ENCODE results near the gene R3HCC1L.
"Not testable (repeated sequence)": the region's sequence is repeated elsewhere in the genome, so short reads cannot be mapped to it uniquely, and the experiment has no call there.

The R3HCC1L gene

DNA sequence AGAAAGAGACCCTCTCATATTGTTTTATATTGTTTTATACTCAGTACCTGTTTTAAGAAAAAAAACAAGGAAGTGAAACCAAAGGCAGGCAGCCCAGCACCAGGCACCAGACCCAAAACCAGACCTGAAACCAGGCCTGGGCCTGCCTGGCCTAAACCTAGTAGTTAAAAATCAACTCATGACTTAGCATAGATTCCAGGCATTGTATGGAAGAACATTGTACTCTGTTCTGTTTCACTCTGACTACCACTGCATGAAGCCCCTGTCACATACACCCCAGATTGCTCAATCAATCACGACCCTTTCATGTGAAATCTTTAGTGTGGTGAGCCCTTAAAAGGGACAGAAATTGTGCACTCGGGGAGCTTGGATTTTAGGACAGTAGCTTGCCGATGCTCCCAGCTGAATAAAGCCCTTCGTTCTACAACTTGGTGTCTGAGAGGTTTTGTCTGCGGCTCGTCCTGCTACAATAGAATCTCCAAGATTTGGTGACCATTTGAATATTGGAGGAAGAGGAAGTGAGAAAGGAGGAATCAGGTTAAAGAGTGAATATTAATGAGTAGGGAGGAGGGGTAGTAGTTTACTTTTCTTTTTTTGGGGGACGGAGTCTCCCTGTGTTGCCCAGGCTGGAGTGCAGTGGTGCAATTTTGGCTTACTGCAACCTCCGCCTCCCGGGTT is 1.2 kb upstream of the R3HCC1L start:
- DNase-seq = not testable (repeated sequence)

DNA sequence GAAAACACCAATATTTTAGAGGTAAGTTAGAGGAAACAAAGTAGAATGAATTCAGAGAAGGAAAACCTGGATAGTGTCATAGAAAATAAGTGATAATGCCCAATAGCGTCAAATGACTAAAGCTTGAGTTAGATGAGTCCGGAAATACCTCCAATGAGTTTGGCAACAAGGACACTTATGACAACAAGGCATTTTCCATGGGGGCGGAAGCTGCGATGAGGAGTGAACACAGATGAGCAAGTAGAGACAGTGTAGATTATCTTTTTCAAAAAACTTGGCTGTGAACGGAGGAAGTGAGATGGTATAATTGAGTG is 383 bp upstream of the R3HCC1L start:
- no peak for DNase-seq

DNA sequence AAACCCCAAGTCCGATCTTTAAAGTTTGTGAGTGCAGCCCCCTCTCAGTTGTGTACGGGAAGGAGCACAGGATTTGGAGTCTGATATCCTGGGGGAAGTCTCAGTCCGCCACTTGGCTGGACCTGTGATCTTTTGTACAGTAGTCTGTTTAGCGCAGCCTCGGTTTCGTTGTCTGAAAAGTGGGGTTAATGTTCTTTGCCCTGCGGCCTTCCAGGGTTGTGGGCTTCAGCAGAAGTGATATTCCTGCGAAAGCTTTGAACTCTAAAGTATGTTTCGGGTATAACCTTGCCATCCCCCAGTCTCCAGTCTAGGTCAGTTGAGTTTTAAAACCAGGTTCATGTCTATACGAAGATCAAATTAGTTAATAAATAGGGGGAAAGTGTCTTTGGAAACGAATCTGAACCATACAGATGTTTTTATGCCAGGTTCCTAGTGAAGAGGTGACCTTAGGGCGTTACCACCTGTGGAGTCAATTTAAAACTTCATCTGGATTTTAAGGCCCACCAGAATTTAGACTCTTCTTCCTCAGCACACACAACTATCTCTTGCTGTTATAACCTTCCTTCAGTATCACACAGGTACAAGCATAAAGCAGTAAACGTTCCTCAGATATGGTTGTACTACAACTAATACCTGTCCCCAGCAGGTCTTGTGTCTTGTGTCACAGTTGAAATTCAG is 904 bp downstream of the R3HCC1L start:
- no peak for DNase-seq

DNA sequence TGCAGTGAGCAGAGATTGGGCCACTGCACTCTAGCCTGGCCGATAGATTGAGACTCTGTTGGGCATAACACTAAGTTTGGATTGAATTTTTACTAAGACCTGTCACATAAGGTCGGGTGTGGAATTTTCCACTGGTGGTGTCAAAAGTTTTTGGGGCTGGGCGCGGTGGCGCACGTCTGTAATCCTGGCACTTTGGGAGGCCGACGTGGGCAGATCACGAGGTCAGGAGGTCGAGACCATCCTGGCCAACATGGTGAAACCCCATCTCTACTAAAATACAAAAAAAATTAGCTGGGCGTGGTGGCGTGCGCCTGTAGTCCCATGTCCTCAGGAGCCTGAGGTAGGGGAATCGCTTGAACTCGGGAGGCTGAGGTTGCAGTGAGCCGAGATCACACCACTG is 2.3 kb downstream of the R3HCC1L start:
- DNase-seq = not testable (repeated sequence)

DNA sequence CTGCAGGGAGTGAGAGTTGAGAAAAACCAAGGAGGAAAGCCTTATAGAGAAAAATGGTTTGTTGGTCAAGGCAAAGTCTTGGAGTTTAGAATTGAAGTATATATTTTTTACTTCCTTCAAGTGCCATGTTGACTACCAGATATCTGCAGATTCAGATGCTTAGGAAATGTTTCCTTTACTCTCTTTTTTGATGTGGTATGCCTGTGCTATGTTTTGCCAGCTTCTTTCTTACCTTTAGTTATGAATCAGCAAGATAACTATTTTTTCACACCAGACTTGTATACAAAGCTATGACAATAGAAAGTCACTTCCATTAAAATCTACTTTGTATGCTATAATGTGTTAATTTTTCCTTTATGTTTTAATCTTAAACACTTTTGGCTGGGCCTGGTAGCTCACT is 3.6 kb downstream of the R3HCC1L start:
- DNase-seq = no peak

DNA sequence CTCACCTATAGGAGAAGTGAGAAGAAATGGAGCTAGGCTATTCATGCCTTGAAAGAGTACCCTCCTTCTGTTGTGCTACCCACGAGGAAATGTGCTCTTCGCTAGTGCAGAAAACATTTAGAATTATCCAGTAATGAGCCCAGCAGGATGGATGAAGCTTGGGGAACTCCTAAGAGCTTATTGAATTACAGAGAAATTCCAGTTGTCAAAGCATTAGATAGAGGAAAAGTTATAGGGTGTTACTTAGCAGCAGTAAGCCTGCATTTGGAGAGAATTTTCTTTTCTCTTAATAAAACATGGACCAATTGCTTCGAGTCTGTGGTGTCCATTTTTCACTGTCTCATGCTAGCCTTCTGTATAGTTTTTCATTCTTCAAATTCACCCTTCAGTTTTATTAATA is 5.0 kb downstream of the R3HCC1L start:
- no peak for DNase-seq

DNA sequence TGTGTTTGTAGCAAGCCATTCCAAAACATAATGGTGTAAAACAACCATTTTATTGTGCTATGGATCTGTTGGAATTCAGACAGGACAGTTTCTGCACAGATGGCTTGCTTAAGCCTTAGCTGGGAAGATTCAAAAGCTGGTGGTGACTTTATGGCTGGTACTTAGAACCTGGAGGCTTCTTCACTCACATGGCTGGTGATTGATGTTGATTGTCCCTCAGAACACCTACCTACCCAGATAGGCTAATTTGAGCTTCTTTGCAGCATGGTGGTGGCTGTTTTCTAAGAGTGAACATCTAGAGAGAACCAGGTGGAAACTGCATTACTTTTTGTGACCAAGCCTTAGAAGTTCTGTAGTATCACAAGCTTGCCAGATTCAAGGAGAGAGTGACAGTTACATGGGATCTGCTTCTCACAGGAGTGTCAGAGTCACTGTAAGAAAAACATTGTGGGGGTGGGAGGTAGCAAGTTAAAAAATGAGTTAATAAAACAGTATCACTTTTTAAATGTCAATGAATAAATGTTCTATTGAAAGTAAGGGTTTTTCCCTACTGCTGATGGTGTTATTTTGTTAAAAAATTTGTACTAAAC is 7.1 kb downstream of the R3HCC1L start:
- no peak for DNase-seq

DNA sequence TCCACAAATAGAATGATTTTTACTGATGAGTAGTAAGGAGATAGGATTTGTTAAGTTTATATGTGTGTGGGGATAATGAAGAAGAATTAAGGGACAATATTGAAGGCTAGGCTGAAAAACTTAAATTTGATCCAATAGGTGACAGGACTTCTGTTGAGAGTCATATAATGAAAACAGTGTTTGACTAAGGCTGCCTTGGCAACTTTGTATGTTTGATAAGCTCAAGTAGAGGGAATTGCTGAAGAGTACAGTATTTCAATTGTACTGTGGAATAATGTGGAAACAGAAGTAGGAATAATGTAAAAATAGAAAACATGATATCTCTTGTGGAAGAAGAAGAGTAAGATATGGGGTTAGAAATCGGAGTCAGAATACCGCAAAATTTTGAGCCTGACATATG is 10.5 kb downstream of the R3HCC1L start:
- DNase-seq = no peak

DNA sequence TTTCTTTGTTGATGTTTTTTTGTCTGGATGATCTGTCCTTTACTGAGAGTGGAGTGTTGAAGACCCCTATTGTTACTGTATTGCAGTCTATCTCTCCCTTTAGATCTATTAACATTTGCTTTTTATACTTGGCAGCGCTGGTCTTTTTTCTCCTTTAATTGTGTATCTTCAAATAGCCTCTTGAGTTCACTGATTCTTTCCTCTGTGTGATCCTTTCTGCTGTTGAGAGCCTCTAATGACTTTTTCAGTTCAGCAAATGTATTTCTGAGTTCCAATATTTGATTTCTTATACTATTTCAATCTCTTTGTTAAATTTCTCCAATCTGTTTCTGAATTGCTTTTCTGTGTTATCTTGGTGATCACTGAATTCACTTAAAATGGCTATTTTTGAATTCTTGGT is 15.4 kb downstream of the R3HCC1L start:
- DNase-seq = no peak

DNA sequence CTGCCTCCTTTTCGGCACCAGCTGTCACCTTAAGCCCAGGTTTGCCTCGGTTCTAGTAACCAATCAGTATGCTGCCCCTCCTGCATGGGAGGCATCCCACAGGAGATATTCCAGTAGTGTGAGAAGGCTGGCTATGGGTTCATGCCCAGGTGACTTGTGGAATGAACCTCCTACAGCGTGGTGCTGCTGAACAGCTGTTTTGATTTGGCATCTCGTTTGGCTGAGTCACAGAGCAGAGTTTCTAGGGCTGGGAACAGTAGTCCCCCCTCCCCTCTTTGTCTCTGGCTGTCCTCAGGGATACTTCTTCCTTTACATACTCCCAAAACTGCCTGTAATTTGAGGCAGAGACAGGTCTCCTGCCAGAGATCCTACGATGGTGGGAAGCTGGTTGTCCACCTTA is 16.1 kb downstream of the R3HCC1L start:
- no peak for DNase-seq

DNA sequence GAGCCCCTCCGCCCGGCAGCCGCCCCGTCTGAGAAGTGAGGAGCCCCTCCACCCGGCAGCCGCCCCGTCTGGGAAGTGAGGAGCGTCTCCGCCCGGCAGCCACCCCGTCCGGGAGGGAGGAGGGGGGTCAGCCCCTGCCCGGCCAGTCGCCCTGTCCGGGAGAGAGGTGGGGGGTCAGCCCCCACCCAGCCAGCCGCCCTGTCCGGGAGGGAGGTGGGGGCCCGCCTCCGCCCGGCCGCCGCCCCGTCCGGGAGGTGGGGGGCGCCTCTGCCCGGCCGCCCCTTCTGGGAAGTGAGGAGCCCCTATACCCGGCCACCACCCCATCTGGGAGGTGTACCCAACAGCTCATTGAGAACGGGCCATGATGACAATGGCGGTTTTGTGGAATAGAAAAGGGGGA is 18.3 kb downstream of the R3HCC1L start:
- DNase-seq = not testable (repeated sequence)

DNA sequence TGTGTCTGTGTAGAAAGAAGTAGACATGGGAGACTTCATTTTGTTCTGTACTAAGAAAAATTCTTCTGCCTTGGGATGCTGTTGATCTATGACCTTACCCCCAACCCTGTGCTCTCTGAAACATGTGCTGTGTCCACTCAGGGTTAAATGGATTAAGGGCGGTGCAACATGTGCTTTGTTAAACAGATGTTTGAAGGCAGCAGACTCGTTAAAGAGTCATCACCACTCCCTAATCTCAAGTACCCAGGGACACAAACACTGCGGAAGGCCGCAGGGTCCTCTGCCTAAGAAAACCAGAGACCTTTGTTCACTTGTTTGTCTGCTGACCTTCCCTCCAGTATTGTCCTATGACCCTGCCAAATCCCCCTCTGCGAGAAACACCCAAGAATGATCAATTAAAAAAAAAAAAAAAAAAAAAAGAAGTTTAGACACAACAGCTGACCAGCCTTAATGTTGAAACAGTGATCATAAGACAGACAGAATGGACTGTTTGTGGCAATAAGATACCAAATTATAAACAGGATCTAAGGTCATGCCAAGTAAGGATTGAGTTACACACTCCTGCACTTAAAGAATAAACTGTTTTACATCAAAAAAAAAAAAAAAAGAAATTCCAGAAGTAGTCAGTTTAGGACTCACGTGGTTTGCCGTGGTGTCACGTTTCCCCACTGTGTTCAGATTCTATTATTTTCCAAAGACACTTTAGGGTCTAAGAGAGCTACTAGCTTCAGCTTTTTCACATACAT is 18.9 kb downstream of the R3HCC1L start:
- DNase-seq = not testable (repeated sequence)

DNA sequence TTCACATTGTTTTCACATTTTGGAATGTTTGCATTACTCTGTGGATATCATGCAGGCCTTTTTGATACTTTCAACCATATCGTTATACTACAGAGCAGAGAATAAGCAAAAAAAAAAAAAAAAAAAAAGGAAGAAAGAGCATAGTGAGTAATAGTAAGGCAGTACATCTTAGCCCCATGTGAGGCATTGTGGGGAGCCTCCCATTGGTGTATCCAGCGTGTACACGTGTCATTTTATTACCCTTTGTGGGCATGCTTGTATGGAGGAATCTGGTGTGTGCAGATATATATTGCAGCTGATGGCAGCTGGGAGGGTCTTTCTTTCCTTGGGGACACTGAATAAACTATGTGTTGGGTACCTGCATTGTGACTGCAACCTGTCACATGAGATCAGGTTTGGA is 19.6 kb downstream of the R3HCC1L start:
- no peak for DNase-seq

DNA sequence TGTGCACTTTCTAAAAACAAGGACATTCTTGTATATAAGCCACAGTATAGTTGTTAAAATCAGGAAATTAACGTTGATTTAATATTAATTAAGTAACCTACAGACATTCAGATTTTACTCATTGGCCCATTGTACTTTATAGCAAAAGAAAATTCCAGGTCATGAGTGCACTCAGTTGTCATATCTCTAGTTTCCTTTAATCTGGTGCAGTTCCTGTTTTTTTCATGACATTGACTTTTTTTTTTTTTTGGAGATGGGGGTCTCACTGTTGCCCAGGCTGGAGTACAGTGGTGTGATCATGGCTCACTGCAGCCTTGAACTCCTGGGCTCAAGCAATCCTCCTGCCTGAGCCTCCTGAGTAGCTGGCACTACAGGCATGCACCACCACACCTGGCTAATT is 24.1 kb downstream of the R3HCC1L start:
- DNase-seq = no peak

DNA sequence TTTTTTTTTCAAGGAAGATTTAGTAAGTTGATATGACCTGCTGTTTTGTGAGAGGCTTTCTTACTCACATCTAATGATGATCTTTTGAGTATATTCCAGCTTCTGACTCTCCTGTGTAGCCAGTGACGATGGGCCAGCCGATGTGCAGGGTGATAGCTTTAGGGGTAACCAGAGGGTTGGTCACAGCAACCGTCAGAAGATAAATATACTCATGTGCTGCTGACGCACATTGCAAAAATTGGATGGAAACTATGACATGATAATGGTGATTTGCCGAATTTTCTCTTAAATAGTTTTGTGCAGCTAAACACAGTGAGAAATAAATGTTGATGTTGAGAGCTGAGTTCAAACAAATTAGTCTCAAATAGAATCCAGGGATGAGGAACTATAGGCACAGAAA is 29.5 kb downstream of the R3HCC1L start:
- DNase-seq = no peak

DNA sequence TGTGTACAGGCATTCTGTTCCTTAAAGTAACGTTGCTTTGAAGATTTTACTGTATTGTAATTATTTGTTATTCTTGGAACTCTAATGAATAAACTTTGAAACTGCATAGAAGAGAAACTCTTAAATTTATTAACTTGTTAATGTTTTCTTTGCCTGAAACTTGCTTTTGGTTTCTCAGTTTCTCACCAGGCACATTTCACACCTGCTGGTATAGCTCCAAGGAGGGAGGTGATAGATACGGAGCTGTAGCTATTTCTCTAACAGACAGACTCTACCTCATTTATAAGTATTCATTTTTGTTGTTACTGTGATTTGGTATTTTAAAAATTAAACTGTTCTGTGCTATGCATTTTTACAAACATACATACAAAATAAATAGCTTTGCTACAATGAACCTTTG is 32.7 kb downstream of the R3HCC1L start:
- no peak for DNase-seq

DNA sequence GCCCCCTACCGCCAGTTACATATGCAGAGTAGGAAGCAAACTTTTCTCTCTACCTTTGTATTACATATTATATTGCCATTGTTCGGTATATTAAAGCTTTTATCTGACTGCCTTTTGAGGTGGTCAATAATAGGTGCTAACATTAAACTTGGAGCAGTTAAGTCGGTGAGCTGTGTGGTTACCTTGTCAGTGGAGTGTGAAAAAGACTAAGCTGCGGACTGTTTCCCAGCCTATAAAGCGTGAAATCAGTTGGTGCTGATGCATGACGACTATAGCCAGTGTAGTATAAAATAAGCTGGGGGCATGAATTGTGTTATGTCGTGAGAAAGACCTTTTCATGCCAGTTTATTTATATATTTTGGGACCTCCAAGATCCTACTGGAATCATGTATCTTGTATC is 33.7 kb downstream of the R3HCC1L start:
- DNase-seq = no peak

DNA sequence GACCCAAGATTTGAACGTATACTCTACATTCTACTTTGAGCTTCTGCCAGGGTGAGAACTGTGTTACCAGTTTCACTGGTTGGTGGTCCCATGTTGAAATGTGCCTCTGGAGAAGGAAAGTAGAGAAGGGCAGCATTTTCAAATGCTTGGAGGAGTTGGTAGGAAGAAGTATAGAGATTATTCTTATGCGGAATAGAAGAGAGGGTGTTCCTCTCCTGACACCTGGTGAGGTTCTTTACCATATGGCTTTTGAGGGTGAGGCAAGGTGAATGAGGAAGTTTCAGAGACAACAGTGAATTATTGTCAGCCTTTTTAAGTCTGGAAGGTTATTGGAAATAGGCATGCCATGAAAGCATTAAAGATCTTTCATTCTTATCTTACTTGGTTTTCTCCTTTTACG is 34.3 kb downstream of the R3HCC1L start:
- DNase-seq = no peak

DNA sequence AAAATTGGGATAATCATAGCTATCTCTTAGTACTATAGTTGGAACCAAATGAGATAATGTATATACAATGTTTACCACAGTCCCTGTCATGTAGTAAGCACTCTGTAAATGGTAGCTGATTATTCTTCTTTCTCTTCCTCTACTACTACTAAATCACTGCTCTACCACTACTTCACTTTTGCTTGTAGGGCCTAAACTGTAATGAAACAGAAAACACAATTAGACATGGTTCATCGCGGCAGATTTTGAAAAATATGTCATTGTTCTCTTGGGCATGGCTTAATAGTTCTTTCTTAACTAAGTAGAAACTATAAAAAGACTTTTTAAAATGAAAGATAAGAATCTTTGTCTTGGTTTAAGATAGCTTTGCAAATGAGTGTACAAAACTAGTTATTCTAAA is 34.9 kb downstream of the R3HCC1L start:
- no peak for DNase-seq

DNA sequence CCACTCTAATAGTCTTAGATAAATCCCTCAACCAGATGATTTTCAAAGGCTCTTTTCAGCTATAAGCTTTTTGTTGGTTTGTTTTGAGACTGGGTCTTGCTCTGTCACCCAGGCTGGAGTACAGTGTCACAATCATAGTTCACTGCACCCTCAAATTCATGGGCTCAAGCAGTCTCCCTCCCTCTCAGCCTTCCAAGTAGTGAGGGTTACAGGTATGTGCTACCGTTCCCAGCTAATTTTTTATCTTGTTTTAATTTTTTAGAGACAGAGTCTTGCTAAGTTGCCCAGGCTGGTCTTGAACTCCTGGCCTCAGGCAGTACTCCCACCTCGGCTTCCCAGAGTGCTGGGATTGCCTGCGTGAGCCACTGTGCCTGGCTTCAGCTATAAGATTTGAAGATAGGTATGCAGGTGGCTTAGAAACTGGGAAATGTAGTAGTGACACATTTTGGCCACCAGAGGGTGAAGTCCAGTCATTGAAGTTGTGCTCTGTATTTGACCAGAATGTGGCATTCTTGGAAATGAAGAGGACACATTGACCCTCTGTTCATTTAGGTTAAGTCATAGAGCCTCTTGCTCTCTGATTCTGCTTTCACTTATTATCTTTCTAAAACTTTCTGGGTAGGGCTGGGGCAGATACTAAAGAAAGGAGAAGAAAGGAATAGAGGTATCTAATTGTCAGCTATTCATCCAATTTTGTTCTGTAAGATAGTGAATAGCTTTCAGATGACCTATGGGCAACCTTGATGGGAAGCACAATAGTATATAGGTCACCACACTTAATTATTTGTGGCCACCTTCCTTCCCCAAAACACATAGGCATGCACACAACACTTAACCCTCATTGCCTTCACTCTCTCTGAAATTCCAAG is 36.0 kb downstream of the R3HCC1L start:
- no peak for DNase-seq

DNA sequence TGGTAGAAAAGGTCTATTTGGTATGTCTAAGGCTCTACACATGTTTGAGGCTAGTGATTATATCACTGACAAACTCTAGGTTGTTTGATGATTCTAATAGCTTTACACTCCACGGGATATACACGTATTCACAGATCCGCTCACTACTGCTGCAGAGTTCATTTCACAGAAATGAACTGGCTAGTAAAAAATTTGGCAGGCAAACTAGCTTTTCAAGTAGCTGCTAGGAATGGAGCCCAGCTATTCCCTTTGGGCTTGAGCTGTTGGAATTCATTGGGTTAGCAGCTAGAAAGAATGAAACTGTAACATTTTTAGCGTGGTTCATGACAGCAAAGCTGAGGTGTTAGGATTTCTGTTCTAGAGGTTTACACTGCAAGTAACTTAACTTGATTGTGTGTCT is 37.6 kb downstream of the R3HCC1L start:
- DNase-seq = no peak

DNA sequence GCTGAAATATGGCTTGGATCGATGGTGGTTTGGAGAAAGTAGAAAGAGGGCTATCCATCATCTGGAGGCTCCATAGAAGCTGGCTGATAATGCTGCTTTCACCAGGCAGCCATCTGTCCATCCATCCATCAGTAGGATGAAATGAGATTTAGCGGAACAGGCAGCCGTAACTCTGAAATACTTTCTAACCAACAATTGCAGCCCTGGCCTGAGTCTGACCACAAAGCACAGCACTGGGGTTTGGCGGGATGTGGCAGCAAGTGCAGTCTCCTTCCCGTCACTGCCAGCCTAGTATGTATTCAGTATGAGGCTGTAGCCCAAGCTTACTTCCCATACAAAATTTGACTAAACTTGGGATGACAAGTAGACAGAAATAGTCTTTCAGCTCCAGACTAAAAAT is 38.0 kb downstream of the R3HCC1L start:
- no peak for DNase-seq

DNA sequence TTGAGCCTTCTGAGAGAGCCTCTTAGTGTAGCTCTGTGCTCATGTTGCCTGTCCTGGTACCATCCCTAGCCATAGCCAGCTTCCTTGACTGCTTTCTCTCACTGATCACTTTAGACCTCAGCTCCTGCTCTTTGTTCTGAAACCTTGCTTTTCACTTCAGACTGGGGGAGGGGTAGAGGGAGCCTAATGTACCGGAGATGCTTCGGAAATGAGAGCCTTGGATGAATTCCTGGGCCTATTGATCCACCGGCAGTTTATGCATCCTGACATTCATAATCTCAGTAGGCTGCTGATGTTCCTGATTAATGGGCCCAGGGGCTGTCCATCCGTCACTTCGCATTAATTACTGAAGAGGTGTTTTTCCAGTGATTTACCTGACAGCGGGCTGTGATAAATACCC is 38.8 kb downstream of the R3HCC1L start:
- no peak for DNase-seq

Data from activated effector memory CD4-positive, alpha-beta T cell treated with Interleukin-2 at 50 U/mL for 16 hours (primary cell).